B cell (primary cell): ENCODE measurements around the gene FERMT3.

Experiments used
- EZH2 ChIP-seq: IDR thresholded peaks from 2 replicates; pipeline ENCODE4 v1.6.1; 2012; ENCODE audit warnings: borderline replicate concordance, low read depth, mild to moderate bottlenecking, moderate library complexity, low read length; ENCODE audit not compliant: insufficient read depth, poor library complexity, severe bottlenecking
- TF ChIP-seq, protein P1 (sequence below): fragments of 200-600 bp; IDR thresholded peaks from one replicate; pipeline ENCODE4 v1.8.0; 2022; ENCODE audit warnings: antibody characterized with exemption, mild to moderate bottlenecking

DNA sequence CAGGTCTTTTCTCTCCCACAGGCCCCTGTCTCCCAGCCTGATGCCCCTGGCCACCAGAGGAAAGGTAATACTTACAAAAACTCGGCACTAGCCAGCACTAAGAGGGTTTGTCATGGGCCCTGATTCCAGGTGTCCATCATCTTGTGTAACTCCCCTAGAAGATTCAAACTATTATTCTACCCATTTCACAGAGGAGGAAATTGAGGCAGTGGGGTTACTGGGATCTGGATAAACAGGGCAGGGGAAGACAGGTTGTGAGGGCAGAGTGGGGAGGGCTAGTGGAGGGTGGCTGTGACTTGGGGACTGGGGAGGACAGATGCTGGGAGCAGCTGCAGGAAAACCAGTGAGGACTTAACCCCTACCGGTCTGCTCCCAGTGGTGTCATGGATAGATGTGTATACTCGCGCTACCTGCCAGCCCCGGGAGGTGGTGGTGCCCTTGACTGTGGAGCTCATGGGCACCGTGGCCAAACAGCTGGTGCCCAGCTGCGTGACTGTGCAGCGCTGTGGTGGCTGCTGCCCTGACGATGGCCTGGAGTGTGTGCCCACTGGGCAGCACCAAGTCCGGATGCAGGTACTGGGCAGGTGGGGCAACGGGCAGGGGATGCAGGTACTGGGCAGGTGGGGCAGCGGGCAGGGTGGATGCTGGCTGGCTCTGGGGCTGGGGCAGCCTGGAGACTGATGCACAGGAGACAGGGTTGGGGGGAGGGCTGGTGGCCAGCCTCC is 29.1 kb downstream of the FERMT3 start:
- TF ChIP-seq, protein P1, sequence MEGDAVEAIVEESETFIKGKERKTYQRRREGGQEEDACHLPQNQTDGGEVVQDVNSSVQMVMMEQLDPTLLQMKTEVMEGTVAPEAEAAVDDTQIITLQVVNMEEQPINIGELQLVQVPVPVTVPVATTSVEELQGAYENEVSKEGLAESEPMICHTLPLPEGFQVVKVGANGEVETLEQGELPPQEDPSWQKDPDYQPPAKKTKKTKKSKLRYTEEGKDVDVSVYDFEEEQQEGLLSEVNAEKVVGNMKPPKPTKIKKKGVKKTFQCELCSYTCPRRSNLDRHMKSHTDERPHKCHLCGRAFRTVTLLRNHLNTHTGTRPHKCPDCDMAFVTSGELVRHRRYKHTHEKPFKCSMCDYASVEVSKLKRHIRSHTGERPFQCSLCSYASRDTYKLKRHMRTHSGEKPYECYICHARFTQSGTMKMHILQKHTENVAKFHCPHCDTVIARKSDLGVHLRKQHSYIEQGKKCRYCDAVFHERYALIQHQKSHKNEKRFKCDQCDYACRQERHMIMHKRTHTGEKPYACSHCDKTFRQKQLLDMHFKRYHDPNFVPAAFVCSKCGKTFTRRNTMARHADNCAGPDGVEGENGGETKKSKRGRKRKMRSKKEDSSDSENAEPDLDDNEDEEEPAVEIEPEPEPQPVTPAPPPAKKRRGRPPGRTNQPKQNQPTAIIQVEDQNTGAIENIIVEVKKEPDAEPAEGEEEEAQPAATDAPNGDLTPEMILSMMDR: no peak
- no peak for TF ChIP-seq EZH2
